Cardiac muscle cell (in vitro differentiated cells and primary cell): ENCODE measurements around the gene TERF2IP. TPM values are rescaled to one million over a fixed set of nuclear protein-coding genes. Genes with fewer than 3 reads are reported as not detected.

Experiments
- DNase-seq, 2 donors: peaks; one replicate each; pipeline versions ENCODE4 v3.0.0 to v3.0.0-alpha.2; 2010 to 2017; ENCODE audit warnings: low read depth in 1 of 2, low spot score in 1 of 2
- H3K27ac ChIP-seq: fragments of 200-600 bp; sonication (generic); 2 replicates; pipeline ENCODE4 v1.5.1; 2016
- H3K27me3 ChIP-seq: fragments of 200-600 bp; sonication (generic); 2 replicates; pipeline ENCODE4 v1.6.0; 2016; ENCODE audit warnings: control low read depth
- H3K36me3 ChIP-seq: fragments of 200-600 bp; sonication (generic); 2 replicates; pipeline ENCODE4 v1.5.1; 2016; ENCODE audit warnings: control low read depth
- H3K4me1 ChIP-seq: fragments of 200-600 bp; sonication (generic); 2 replicates; pipeline ENCODE4 v1.8.1; 2017; ENCODE audit warnings: low read depth, mild to moderate bottlenecking, mixed run types
- H3K4me3 ChIP-seq: fragments of 200-600 bp; sonication (generic); 2 replicates; pipeline ENCODE4 v1.5.1; 2016; ENCODE audit warnings: mild to moderate bottlenecking
- H3K9me3 ChIP-seq: fragments of 200-600 bp; sonication (generic); 2 replicates; pipeline ENCODE4 v1.5.1; 2017; ENCODE audit warnings: low read depth, mild to moderate bottlenecking, control low read depth
- CTCF ChIP-seq: IDR thresholded peaks from 2 replicates; pipeline ENCODE4 v1.5.1; 2012; ENCODE audit warnings: low read depth, mild to moderate bottlenecking, low read length
- polyA plus RNA-seq: library from polyadenylated mRNA; unstranded; fragments of >200 nt; fragmentation: Nextera tagmentation; extraction: Ambion mirVana; gene quantifications from 2 replicates; pipeline ENCODE4 v1.2.1, GENCODE V29; 2016
- total RNA-seq: library from RNA; depleted of rRNA; stranded (reverse); fragments of >200 nt; gene quantifications from 2 replicates; pipeline ENCODE4 v1.2.3, GENCODE V29; 2016

Gene TERF2IP
- total and polyA plus RNA-seq, 2 experiments from 2014 or later = 66.6 to 79.8 TPM

- H3K36me3 ChIP-seq = peaks cover 6% of the 10 kb centered on the region
- TF ChIP-seq CTCF = no peak
- no peaks in the 10 kb centered on the region for H3K9me3 ChIP-seq
- no peak for DNase-seq
- no peak overlapping the region for H3K4me3 ChIP-seq
- no peak overlapping the region for H3K27ac ChIP-seq
- H3K27me3 ChIP-seq = no peaks in the 10 kb centered on the region
- H3K4me1 ChIP-seq = no peaks in the 10 kb centered on the region
These were observed 32.0 kb upstream of the TERF2IP start for GRCh38 chr16:75615619-75616018.

GRCh38 chr16:75616521-75617010, 31.0 kb upstream of the TERF2IP start:
- H3K9me3 ChIP-seq = no peaks in the 10 kb centered on the region
- H3K27ac ChIP-seq = no peak overlapping the region
- no peak for DNase-seq
- H3K36me3 ChIP-seq = peaks cover 3% of the 10 kb centered on the region
- TF ChIP-seq CTCF = no peak
- H3K4me1 ChIP-seq = peaks cover 3% of the 10 kb centered on the region
- H3K4me3 ChIP-seq = no peak overlapping the region
- H3K27me3 ChIP-seq = no peaks in the 10 kb centered on the region

- Histone ChIP-seq H3K27ac (no peak overlapping the region), H3K9me3 (no peaks in the 10 kb centered on the region), H3K4me1 (peaks cover 5% of the 10 kb centered on the region), H3K4me3 (no peak overlapping the region), H3K27me3 (no peaks in the 10 kb centered on the region), H3K36me3 (peaks cover 2% of the 10 kb centered on the region)
- no peak for TF ChIP-seq CTCF
- DNase-seq = no peak
These were observed 30.5 kb upstream of the TERF2IP start for GRCh38 chr16:75617121-75617520.

- Histone ChIP-seq H3K27ac (no peak overlapping the region), H3K4me3 (no peak overlapping the region), H3K9me3 (no peaks in the 10 kb centered on the region), H3K36me3 (no peaks in the 10 kb centered on the region), H3K27me3 (no peaks in the 10 kb centered on the region), H3K4me1 (peaks cover 9% of the 10 kb centered on the region)
- DNase-seq = no peak
- TF ChIP-seq CTCF = no peak
These were observed 28.8 kb upstream of the TERF2IP start for GRCh38 chr16:75618780-75619179.

- Histone ChIP-seq H3K4me3 (no peak overlapping the region), H3K27ac (no peak overlapping the region), H3K36me3 (no peaks in the 10 kb centered on the region), H3K9me3 (no peaks in the 10 kb centered on the region), H3K4me1 (peaks cover 9% of the 10 kb centered on the region), H3K27me3 (no peaks in the 10 kb centered on the region)
- TF ChIP-seq CTCF = no peak
- DNase-seq = no peak
These were observed 27.0 kb upstream of the TERF2IP start for GRCh38 chr16:75620326-75621169.
